ENCODE results near the gene CABP1. TPM values are rescaled to one million over a fixed set of nuclear protein-coding genes. Genes with fewer than 3 reads are reported as not detected.

The CABP1 gene
- total RNA-seq (2022; extraction: Qiagen RNA extraction; ENCODE audit: low read depth) = 0.15 to 0.46 TPM (median 0.21 TPM) in 5 replicates

DNA sequence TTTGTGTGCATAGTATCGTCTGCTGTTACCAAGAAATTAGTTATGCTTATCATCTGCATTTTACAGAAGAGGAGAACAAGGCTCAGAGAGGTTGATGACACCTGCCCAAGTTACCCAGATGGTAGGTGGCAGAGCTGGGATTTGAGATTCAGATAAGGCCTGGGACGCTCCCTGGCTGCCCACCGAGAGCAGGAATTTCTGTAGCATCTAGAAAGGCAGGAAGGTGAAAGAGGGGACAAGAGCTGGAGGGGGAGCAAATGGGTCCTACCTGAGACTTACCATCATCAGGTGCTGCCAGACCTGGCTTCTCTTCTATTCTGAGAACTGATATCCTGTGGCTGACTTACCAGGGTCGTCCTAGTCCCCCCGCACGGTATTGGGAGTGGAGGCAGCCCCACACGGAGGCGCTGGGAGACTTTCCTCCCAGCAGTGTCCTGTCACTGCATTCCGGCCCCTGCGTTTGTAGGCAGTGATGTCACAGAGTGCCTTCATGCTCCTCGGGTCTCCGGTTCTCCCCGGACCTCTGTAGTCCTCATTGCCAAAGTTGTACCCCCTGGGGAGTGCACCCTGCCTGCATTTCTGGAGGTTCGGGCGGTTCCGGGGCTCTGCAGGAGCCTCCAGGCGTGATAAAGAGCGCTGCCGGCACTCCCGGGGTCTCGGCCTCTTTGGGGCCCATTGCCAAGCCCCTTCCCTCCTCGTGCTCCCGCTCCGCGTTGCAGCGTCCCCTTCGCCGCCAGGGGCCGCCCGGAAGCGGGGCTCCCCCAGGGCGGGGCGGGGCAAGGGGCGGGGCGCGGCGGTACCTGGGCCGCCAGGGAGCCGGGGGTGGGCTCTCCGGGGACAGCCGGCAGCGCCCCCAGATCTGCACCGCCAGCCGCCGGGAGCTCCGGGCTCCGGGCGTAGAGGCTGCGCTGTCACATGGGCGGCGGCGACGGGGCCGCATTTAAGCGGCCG lies at the start of gene CABP1:
TSS of gene CABP1 (plus strand) at position 856 of the 951 bp plus-strand sequence. CDS start at position 916, 60 bp downstream.

GRCh38 chr12:120686690-120687577 lies 46.5 kb downstream of the CABP1 start, which contains the start of gene MLEC:
Gene MLEC, plus strand, starts transcription at chr12:120687149. Its CDS starts 148 bp downstream, at chr12:120687297.

GRCh38 chr12:120710031-120710804 lies 69.8 kb downstream of the CABP1 start, which contains the start of gene UNC119B:
Gene UNC119B, plus strand, starts transcription at chr12:120710458. Its CDS starts 17 bp downstream, at chr12:120710475.

Other genes starting within 250 kb of the CABP1 start
- 808 to 864 TPM (median 832 TPM) in 5 replicates for gene COX6A1, start 202.5 kb upstream of the CABP1 start, total RNA-seq (2022; extraction: Qiagen RNA extraction; ENCODE audit: low read depth)
- gene TRIAP1, start 194.2 kb upstream of the CABP1 start, total RNA-seq (2022; extraction: Qiagen RNA extraction; ENCODE audit: low read depth) = 73.0 to 86.4 TPM (median 76.2 TPM) in 5 replicates
- 20.5 to 26.5 TPM (median 24.6 TPM) in 5 replicates for gene GATC, start 194.2 kb upstream of the CABP1 start, total RNA-seq (2022; extraction: Qiagen RNA extraction; ENCODE audit: low read depth)
- 175 to 219 TPM (median 212 TPM) in 5 replicates for gene SRSF9, start 170.9 kb upstream of the CABP1 start, total RNA-seq (2022; extraction: Qiagen RNA extraction; ENCODE audit: low read depth)
- 588 to 676 TPM (median 607 TPM) in 5 replicates for gene DYNLL1, start 144.5 kb upstream of the CABP1 start, total RNA-seq (2022; extraction: Qiagen RNA extraction; ENCODE audit: low read depth)
- gene COQ5, start 111.5 kb upstream of the CABP1 start, total RNA-seq (2022; extraction: Qiagen RNA extraction; ENCODE audit: low read depth) = 26.2 to 29.6 TPM (median 28.6 TPM) in 5 replicates
- gene RNF10, start 106.3 kb upstream of the CABP1 start, total RNA-seq (2022; extraction: Qiagen RNA extraction; ENCODE audit: low read depth) = 95.9 to 105 TPM (median 103 TPM) in 5 replicates
- gene POP5, start 59.2 kb upstream of the CABP1 start, total RNA-seq (2022; extraction: Qiagen RNA extraction; ENCODE audit: low read depth) = 45.9 to 59.8 TPM (median 51.9 TPM) in 5 replicates
- 83.9 to 99.9 TPM (median 87.0 TPM) in 5 replicates for gene MLEC, start 46.5 kb downstream of the CABP1 start, total RNA-seq (2022; extraction: Qiagen RNA extraction; ENCODE audit: low read depth)
- 21.9 to 27.2 TPM (median 26.6 TPM) in 5 replicates for gene UNC119B, start 69.8 kb downstream of the CABP1 start, total RNA-seq (2022; extraction: Qiagen RNA extraction; ENCODE audit: low read depth)
- gene ACADS, start 85.2 kb downstream of the CABP1 start, total RNA-seq (2022; extraction: Qiagen RNA extraction; ENCODE audit: low read depth) = 10.1 to 11.3 TPM (median 10.5 TPM) in 5 replicates

Data from A549 treated with GW870086 at 1 μM for 4 hours (cell line).